ENCODE data around the gene FANCI. TPM values are rescaled to one million over a fixed set of nuclear protein-coding genes. Genes with fewer than 3 reads are reported as not detected.

Gene FANCI
- total and polyA plus RNA-seq, 2 of the 13 experiments (the other 11 are each of a cell fraction or from before 2014, with no cell fraction given), result 15.7 to 68.8 TPM

- 0 out of 2 replicates have a peak, but pooled peaks have one; percentile 49 for TF ChIP-seq DNMT3B (CRISPR knock-in tag; conservative IDR thresholded peaks at IDR 0.05)
- TF ChIP-seq ZC3H4 (CRISPR knock-in tag; IDR thresholded peaks at IDR 0.05; ENCODE audit: borderline replicate concordance), result no peak
- no peak for TF ChIP-seq ZSCAN29 (CRISPR knock-in tag; conservative IDR thresholded peaks at IDR 0.05)
- TF ChIP-seq SIN3A (IDR thresholded peaks at IDR 0.05; ENCODE audit: borderline replicate concordance, low read depth, low read length), result no peak
- TF ChIP-seq HOXA7 (CRISPR knock-in tag; IDR thresholded peaks at IDR 0.05), result no peak
- TF ChIP-seq ZNF589 (CRISPR knock-in tag; conservative IDR thresholded peaks at IDR 0.05), result peak; percentile 82
- no peak for TF ChIP-seq DNMT1 (CRISPR knock-in tag; IDR thresholded peaks at IDR 0.05)
- 0 out of 2 replicates have a peak, but pooled peaks have one; percentile 73 for TF ChIP-seq ZFYVE20 (CRISPR knock-in tag; IDR thresholded peaks at IDR 0.05; ENCODE audit: borderline replicate concordance, low read depth)
- TF ChIP-seq ZNF687 (CRISPR knock-in tag; IDR thresholded peaks at IDR 0.05), result peak; percentile 48
- TF ChIP-seq MAFG (CRISPR knock-in tag; IDR thresholded peaks at IDR 0.05), result no peak
- no peak for TF ChIP-seq ZNF207 (IDR thresholded peaks at IDR 0.05; ENCODE audit: borderline replicate concordance)
- peak; percentile 54 for TF ChIP-seq ZMYM4 (CRISPR knock-in tag; IDR thresholded peaks at IDR 0.05)
- TF ChIP-seq CERS6 (CRISPR knock-in tag; IDR thresholded peaks at IDR 0.05), result peak; percentile 77; the same call in 1 of the 2 replicates
- TF ChIP-seq ARID4A (CRISPR knock-in tag; IDR thresholded peaks at IDR 0.05; ENCODE audit: borderline replicate concordance), result peak; percentile 50; the same call in 1 of the 2 replicates
These were observed 117.8 kb downstream of the FANCI start (continued) for GRCh38 chr15:89361451-89362202.

Data from HepG2 (cell line).